CD4-positive, alpha-beta T cell treated with Interleukin-4 for 4 hours (primary cell): ENCODE measurements around the gene FKBP5.
"Not testable (repeated sequence)": the region's sequence is repeated elsewhere in the genome, so short reads cannot be mapped to it uniquely, and the experiment has no call there.

Source experiments
- DNase-seq: peaks from one replicate; pipeline ENCODE4 v3.0.0-alpha.2; 2020

The FKBP5 gene

DNA sequence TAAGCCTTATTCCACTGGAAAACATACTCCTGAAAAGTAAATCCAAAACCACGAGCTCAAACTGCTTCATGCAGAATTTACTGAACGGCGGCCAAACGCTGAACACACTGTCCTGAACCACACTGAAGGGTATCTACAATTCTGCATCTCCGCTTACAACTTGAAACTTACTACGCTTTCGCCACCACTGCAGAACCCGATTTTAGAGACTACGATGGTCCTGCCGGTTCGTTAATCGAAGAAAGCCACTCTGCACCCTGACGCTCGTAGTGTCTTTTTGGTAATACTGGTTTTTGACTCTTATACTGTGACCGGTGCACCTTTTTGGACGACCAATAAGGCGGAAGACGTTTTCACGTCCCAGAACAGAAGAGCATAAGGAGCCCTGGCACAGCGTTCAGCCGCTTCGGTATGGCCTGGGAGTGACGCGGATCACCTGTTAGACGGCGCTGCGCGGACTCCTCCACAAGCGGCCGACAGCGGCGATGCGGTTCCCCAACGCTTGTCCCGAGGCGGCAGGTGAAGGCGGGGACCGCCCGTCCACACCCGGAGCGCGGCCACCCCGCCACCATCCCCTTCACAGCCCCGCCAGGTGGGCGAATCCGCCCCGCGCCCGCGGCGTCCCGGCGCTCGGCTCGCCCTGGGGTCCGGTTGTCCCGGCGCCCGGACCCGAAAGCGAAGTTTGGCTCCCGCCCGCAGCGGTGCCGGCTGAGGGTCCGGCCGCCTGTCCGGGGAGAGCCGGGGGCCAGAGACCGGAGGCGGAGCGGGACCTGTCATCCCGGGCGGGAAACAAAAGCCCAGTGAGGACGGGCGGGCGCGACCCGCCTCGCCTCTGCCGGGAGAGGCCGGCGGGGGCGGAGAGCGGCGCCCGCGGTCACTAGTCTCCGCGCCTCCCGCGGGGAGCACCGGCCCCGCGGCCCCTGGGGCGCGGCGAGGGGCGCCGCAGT lies 784 bp downstream of the FKBP5 start:
- peak; percentile 50 for DNase-seq

DNA sequence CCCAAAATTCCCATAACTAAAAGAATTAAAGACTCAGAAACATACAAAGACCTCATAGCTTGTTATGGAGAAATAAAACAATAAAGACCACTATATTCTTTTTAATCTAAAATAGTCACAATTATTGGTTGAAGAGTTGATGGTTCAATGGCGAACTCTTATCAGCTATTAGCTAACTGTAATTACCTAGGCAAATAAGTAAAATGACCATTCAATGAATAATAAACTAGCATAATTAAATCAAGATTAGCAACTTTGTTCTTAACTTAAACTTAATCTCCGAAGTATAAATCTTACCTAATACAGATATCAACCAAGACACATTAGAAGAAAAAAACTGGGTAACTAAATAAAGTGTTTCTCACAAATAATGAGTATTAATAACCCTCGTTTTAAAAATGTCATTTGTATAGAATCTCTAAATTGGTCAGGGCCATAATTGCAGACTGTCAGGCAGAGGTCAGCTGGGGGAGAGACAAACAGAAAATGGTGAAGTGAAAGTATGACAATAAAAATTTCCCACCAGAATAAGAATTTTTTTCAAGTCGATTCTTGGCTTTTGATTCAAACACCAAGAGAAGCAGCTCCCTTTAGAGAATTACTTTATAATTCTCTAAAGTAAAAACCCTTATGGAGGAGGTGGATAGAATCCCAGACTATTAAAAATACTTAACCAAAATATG lies 1.7 kb downstream of the FKBP5 start:
- no peak for DNase-seq

- DNase-seq: no peak
Measured at GRCh38 chr6:35686436-35686835, 2.3 kb downstream of the FKBP5 start.

DNA sequence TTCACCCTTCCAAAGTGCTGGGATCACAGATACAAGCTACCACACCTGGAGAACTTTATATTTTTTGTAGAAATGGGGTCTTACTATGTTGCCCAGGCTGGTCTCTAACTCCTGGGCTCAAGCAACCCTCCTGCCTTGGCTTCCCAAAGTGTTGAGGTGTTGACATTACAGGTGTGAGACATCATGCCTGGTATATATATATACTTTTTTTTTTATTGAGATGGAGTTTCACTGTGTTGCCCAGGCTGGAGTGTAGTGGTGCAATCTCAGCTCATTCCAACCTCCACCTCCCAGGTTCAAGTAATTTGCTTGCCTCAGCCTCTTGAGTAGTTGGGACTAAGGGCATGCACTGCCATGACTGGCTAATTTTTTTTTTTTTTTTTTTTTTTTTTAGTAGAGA lies 5.4 kb downstream of the FKBP5 start:
- no peak for DNase-seq

- no peak for DNase-seq
Measured at GRCh38 chr6:35681298-35681697, 7.4 kb downstream of the FKBP5 start.

- no peak for DNase-seq
Measured at GRCh38 chr6:35679399-35679798, 9.3 kb downstream of the FKBP5 start.

- DNase-seq: no peak
Measured at GRCh38 chr6:35678814-35679213, 9.9 kb downstream of the FKBP5 start.

DNA sequence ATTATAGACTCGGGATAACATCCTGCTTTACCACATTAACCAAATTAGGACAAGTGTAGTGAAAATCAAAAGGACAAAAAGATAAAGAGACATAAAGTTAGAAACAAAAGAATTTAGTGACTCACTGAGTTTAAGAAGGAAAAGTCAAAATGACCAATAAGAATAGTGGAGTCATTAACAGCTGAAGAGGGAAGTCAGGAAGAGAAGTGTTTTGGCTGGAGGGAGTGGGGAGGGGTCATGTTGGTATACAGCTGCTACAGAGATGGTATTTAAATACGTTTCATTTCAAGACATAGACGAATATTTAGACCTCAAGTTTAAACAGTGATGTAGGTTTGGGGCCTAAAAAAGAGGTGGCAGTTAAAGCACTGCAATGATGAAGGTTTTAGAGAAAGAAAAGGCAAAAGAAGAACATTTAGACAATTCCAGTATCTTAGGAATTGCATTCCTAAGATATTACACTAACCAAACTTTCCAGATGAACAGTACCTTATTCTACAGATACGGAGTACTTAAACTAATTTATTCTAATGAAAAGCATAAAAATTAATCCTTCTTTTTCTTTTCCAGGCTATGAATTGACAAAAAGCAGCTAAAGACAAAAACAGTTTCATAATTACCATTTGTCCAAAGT lies 10.6 kb downstream of the FKBP5 start:
- no peak for DNase-seq

GRCh38 chr6:35677456-35677855 lies 11.3 kb downstream of the FKBP5 start:
- no peak for DNase-seq

DNA sequence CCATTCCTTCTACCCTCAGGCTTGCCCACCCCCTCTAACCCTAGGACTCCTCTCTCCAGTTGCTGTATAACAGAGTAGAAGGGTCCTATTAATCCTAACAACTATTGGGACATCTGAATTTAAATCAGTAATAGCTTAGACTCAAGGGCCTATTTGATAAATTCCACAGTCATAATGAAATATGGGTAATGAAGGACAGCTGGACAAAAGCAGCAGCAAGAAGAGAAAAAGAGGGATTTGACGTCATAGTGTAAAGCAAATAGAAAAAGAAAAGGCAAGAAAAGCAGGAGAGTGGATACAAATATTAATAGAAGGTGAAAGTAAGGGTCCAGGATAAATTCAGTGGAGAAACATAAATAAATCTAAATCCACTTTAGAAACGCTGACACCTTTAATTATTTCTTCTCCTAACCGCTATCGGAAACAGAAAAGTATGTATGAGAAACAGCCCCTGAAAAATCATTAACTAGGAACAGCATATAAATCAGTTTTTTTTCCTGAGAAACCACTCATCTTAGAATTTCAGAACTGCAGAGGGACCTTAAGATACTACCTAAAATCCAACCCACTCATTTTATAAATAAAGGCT lies 12.8 kb downstream of the FKBP5 start:
- no peak for DNase-seq

DNA sequence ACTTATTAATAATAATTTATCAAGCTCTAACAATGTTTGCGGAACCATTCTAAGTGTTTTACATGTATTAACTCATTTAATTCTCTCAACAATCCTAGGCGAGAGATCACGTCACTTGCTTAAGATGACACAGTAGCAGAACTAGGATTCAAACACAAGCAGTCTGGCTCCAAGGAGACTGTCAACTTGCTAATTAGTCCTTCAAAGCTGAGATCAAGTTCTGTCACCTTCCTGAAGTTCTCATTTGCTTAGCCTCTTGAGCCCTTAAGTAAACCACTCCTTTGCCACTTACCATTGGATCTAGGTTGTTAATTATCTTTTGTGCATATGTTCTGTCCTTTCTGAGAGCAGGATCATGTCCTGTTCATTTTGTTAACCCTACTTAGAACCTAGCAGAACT lies 14.1 kb downstream of the FKBP5 start:
- DNase-seq: no peak

- no peak for DNase-seq
Measured at GRCh38 chr6:35673755-35674154, 15.0 kb downstream of the FKBP5 start.

DNA sequence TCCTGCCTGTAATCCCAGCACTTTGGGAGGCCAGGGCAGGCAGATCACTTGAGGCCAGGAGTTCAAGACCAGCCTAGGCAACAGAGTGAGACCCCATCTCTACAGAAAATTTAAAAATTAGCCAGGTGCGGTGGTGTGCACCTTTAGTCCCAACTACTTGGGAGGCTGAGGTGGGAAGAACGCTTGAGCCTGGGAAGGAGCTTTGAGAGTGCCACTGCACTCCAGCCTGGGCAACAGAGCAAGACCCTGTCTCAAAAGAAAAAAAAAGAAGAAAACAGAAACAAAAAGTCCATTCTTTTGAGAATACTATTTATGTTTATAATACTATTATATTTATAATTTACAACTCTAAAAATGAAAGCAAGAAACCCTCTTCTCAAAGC lies 15.4 kb downstream of the FKBP5 start:
- not testable (repeated sequence) for DNase-seq

DNA sequence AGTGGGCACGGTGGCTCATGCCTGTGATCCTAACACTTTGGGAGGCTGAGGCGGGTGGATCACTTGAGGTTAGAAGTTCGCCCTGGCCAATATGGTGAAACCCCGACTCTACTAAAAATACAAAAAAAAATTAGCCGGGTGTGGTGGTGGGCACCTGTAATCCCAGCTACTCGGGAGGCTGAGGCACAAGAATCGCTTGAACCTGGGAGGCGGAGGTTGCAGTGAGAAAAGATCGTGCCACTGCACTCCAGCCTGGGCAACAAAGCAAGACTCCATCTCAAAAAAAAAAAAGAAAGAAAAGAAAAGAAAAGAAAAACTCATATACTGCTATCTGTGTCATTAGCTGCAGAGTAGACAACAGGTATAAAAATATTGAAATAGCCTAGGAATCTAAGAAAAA lies 18.3 kb downstream of the FKBP5 start:
- not testable (repeated sequence) for DNase-seq

DNA sequence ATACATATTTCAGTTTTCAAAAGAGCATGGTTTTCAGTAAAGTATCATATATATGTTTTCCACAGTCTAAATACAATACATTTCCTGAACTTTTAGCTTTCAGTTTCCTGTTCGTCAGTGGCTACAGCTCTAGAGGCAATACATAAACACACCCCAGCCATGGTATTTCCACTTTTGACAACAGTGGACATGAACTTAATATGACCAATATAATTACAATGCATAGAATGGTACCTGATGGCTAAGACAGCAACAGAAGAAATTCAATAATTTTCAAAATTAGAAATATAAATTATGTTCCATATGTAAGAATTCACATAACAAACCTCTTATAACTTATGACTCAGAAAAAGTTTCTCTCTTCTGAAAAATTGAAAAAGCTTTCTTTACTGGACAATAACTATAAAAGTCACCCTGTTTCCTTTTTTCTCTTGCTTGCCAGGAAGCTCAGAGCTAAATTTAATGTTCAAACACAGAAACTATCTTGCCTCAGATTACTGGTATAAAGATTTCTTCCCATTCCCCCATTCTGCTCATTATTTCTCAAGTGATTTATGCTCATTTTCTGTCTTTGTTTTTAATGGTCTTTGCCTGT lies 19.2 kb downstream of the FKBP5 start:
- peak; percentile 42 for DNase-seq

DNA sequence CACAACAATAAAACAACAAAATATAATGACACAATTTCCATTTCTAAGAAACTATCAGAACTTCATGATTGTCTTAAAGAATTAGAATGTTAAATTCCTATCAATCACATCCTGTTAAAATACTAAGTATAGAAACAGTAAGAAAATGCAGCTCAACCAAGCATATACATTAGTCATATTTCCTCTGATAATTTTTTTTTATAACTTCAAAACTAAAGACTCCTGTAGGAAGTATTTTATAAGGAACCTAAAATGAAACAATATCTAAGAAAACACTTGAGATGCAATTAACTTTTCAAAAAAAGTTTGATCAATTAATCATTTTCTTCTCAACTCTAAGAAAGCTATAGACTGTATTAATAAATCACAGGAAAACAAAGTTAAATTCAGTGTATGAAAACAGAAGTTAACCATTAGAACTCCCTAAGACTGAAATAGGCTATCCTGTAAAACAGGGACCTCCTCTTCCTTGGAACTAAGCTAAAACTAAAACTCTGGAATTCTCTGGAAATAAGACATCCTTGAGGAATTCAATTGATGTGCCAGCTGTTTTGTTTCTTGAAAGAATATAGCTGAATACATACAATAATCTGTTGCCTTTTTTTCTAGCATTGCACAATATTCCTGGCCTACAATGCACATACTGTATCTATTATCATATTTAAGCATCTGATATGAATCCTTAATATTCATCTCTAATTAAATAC lies 19.8 kb downstream of the FKBP5 start:
- DNase-seq: no peak

DNA sequence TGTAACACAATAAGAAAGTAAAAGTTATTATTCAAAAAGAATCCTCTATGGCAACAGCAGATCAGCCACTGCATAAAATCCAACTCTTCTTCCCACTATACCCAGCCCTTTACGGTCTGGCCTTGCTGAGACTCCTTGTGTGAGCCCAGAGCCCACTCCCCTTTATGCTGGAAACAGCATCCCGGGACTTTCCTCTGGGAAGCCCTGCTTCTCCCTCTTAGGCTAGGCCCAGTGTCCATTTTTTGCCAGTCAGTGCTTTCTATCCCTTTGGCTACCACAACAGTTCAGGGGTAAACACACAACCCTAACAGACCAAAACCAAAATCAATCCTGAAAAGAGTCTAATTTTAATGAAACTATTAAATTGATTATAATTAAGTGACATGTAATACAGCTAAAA lies 20.6 kb downstream of the FKBP5 start:
- DNase-seq: no peak

GRCh38 chr6:35665573-35665972 lies 23.1 kb downstream of the FKBP5 start:
- no peak for DNase-seq

DNA sequence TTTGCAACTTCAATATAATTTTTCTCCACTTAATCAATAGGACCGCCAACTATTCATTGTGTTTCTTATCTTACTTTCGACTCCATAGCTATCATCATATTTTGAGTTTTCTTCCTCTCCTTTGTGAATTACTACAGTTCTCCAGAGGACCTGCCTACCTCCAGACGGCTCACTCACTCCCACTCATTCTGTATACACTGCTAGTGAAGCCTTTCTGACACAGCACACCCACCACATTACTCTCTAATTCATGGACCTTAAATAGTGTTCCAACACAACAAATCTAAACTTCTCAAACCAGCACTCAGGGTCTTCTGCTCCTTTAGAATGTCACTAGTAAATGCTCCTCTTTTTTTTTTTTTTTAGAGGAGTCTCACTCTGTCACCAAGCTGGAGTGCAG lies 23.8 kb downstream of the FKBP5 start:
- DNase-seq: no peak

DNA sequence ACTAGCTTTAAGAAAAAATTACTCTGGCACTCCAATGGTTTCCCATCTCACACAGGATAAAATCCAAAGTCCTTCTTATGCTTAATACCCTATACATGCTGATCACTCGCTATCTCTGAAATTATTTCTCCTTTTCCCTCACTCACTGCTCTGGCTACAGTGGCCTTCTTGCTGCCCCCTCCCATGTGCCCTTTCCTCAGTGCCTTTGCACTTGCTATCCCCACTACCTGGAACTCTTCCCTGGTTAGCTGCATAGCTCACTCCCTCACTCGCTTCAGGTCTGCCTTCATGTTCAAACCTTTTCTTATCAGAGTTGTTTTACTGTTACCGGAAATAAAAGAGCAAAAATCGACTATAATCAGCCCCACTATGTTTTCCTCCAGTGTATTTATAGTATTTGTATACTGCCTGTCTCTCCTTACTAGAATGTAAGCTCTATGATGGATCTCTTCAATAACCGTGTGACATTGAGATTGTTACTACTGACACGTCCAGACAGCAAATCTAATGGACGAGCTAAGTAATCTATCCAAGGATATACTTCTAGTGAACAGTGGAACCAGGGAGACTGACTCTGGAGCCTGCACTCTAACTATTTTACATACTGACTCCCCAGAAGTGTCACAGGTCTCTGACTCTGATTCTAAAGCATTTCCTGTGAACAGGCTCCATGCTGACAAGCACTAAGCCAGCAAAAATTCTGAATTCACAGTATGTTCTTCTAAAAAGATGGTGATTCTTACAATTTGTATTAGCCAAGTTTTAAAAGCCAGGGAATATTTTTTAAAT lies 25.1 kb downstream of the FKBP5 start:
- DNase-seq: peak; percentile 46

- no peak for DNase-seq
Measured at GRCh38 chr6:35662999-35663398, 25.7 kb downstream of the FKBP5 start.

DNA sequence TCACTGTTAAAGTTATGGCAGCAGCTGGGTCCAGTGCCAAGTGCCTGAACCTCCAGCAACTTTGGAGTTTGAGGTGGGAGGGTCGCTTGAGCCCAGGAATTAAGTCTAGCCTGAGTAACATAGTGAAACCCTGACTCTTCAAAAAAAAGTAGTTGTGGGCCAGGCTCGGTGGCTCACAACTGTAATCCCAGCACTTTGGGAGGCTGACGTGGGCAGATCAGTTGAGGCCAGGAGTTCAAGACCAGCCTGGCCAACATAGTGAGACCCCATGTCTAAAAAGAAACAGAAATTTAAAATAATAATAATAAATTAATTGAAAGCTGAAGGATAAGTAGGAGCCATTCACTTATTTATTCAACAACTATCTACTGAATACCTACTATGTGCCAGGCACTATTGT lies 33.8 kb downstream of the FKBP5 start:
- DNase-seq: no peak
